Adrenal gland (tissue), 12 donors: ENCODE measurements around the gene RWDD4. TPM values are rescaled to one million over a fixed set of nuclear protein-coding genes. Genes with fewer than 3 reads are reported as not detected.
A peak's percentile ranks its signal among the peaks of the same experiment; 100 is the strongest.

Source experiments
- DNase-seq, 7 donors: peaks; one replicate each; pipeline ENCODE4 v3.0.0-alpha.2; 2019 to 2020
- H3K27ac ChIP-seq, 5 donors: fragments of 200-600 bp; sonication (generic) in 4 of 5; 1 replicate in 3 of 5; 2 replicates in 2 of 5; pipeline versions ENCODE4 v1.5.1 to v1.8.0; 2016 to 2020; ENCODE audit warnings: mild to moderate bottlenecking in 1 of 5
- H3K27me3 ChIP-seq: fragments of 200-600 bp; 2 replicates; pipeline ENCODE4 v1.8.0; 2021
- H3K36me3 ChIP-seq, 2 donors: fragments of 200-600 bp; replicated peaks in 1 of 2; 1 replicate in 1 of 2; 2 replicates in 1 of 2; pipeline versions ENCODE4 v1.5.1 to v1.8.0; 2018 to 2022
- H3K4me1 ChIP-seq, 2 donors: fragments of 200-600 bp; replicated peaks in 1 of 2; 1 replicate in 1 of 2; 2 replicates in 1 of 2; pipeline versions ENCODE4 v1.5.1 to v1.8.0; 2018 to 2021
- H3K4me3 ChIP-seq, 4 donors: fragments of 200-600 bp; sonication (generic) in 3 of 4; one replicate each; pipeline ENCODE4 v1.5.1; 2016 to 2018
- H3K9me3 ChIP-seq, 3 donors: fragments of 200-600 bp; sonication (generic) in 1 of 3; replicated peaks in 1 of 3; 1 replicate in 2 of 3; 2 replicates in 1 of 3; pipeline versions ENCODE4 v1.5.1 to v1.8.0; 2016 to 2021
- POLR2A ChIP-seq, 2 donors: fragments of 450-650 bp; IDR thresholded peaks; one replicate each; pipeline ENCODE4 v1.6.1; 2017; ENCODE audit warnings: antibody characterized with exemption in 2 of 2, mild to moderate bottlenecking in 2 of 2, moderate library complexity in 1 of 2
- WGBS, 4 donors: extraction: QIAGEN DNeasy Blood & Tissue Kit in 2 of 4; methylation state at CpG; one replicate each; pipeline versions ENCODE4 v1.1.5 to v1.1.7; 2013 to 2017; 5-methylcytosine and 5-hydroxymethylcytosine counted together
- intact Hi-C, 2 donors: fragments of 100-400 bp; cut with DNase I; formaldehyde crosslinking; loops; one replicate each; pipeline versions ENCODE4 v1.14.1 to v1.15.0; 2022 to 2023
- polyA plus RNA-seq, 3 donors: library from polyadenylated mRNA; stranded (reverse); fragments of 200-250 nt in 2 of 3; fragments of 350-450 nt in 1 of 3; fragmentation: Illumina TruSeq in 1 of 3; extraction: RNeasy Lipid Tissue Mini Kit (QIAGEN cat#74804) in 1 of 3; gene quantifications; one replicate each; pipeline ENCODE4 v1.2.3, GENCODE V29; 2013 to 2014
- total RNA-seq, 9 donors: library from RNA; depleted of rRNA in 4 of 9; stranded (reverse); fragments of >200 nt in 4 of 9; fragments of 120-200 nt in 1 of 9; fragmentation: NEBNext Ultra II Directional in 1 of 9; extraction: Animal tissue kit (Norgen Biotek cat#: 25700) in 1 of 9; gene quantifications; one replicate each; pipeline versions ENCODE4 v1.1.0 to v1.2.4, GENCODE V29; 2013 to 2023
- TF ChIP-seq, protein P1 (sequence below), 6 experiments: fragments of 450-650 bp in 4 of 6; fragments of 200-600 bp in 2 of 6; sonication (generic) in 1 of 6; IDR thresholded peaks; 1 replicate in 5 of 6; 2 replicates in 1 of 6; pipeline versions ENCODE4 v1.5.1 to v1.8.0; 2016 to 2021; ENCODE audit warnings: antibody characterized with exemption in 6 of 6, mild to moderate bottlenecking in 2 of 6, moderate library complexity in 1 of 6
- donor health status: healthy with polysubstance abuse.
- donor health status: Bipolar disorder and iron deficiency.
- donor health status: DM: yes; HTN: yes; CAD: no.
- donor health status: DM: no; HTN: no; CAD: no.
- donor health status: DM: no; HTN: no; CAD: no.
- donor health status: DM: yes; HTN: yes; CAD: no.

The RWDD4 gene
- total and polyA plus RNA-seq, 12 donors: 27.0 to 157 (median 58.7) TPM

GRCh38 chr4:183610033-183610432 is 49.0 kb downstream of the RWDD4 start:
- Histone ChIP-seq H3K27ac (peak overlapping the region in 2 of 5 donors; percentile 22 to 71), H3K4me3 (no peak overlapping the region), H3K36me3 (no peaks in the 10 kb centered on the region), H3K9me3 (no peaks in the 10 kb centered on the region), H3K4me1 (peaks cover 0 to 19% of the 10 kb centered on the region in 2 donors), H3K27me3 (no peaks in the 10 kb centered on the region)
- 83 to 100% (median 92%) methylated on average over 2 of the region's 2 CpGs for WGBS, 4 donors
- DNase-seq: peak in 1 of 7 donors; percentile 67
- intact Hi-C loops: no loop called here
- TF ChIP-seq, protein P1, sequence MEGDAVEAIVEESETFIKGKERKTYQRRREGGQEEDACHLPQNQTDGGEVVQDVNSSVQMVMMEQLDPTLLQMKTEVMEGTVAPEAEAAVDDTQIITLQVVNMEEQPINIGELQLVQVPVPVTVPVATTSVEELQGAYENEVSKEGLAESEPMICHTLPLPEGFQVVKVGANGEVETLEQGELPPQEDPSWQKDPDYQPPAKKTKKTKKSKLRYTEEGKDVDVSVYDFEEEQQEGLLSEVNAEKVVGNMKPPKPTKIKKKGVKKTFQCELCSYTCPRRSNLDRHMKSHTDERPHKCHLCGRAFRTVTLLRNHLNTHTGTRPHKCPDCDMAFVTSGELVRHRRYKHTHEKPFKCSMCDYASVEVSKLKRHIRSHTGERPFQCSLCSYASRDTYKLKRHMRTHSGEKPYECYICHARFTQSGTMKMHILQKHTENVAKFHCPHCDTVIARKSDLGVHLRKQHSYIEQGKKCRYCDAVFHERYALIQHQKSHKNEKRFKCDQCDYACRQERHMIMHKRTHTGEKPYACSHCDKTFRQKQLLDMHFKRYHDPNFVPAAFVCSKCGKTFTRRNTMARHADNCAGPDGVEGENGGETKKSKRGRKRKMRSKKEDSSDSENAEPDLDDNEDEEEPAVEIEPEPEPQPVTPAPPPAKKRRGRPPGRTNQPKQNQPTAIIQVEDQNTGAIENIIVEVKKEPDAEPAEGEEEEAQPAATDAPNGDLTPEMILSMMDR (IDR thresholded peaks at IDR 0.05): no peak
- TF ChIP-seq POLR2A (IDR thresholded peaks at IDR 0.05): no peak

DNA sequence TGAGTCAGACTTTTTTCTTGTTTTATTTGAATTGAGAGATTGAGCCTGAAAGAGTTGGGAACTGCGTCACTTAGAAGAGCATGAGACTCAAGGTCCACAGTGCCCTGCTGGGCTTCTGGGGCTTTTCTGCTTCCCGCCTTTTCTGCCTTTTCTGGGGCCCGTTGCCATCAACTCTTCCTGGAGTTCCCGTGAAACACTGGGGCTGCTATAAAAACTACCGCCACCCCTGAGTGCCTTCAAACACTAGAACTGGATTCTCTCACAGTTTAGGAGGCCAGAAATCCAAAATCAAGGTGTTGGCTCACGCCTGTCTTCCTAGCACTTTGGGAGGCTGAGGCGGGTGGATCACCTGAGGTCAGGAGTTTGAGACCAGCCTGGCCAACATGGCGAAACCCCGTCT is 49.8 kb downstream of the RWDD4 start:
- TF ChIP-seq, protein P1 (IDR thresholded peaks at IDR 0.05): no peak
- no peak for TF ChIP-seq POLR2A (IDR thresholded peaks at IDR 0.05)
- H3K27me3 ChIP-seq: no peaks in the 10 kb centered on the region
- no peak for DNase-seq
- 93 to 96% (median 93%) methylated on average over 7 to 9 of the region's 9 CpGs for WGBS, 4 donors
- no peaks in the 10 kb centered on the region for H3K9me3 ChIP-seq
- H3K4me3 ChIP-seq: no peak overlapping the region
- peaks cover 0 to 19% of the 10 kb centered on the region in 2 donors for H3K4me1 ChIP-seq
- intact Hi-C loops: loop anchor here in 1 of 2 donors (10.0 kb wide), 1 partner anchor 134 kb away; no protein-coding TSS in a partner anchor
- H3K27ac ChIP-seq: no peak overlapping the region
- no peaks in the 10 kb centered on the region for H3K36me3 ChIP-seq

- Histone ChIP-seq H3K27ac (no peak overlapping the region), H3K4me1 (peaks cover 0 to 20% of the 10 kb centered on the region in 2 donors), H3K4me3 (no peak overlapping the region), H3K36me3 (no peaks in the 10 kb centered on the region), H3K9me3 (no peaks in the 10 kb centered on the region), H3K27me3 (no peaks in the 10 kb centered on the region)
- intact Hi-C loops: loop anchor here in 1 of 2 donors (10.0 kb wide), 1 partner anchor 133 kb away; no protein-coding TSS in a partner anchor
- no peak for DNase-seq
- 38 to 53% (median 49%) methylated on average over 4 of the region's 4 CpGs for WGBS, 4 donors
- TF ChIP-seq, protein P1 (IDR thresholded peaks at IDR 0.05): no peak
- TF ChIP-seq POLR2A (IDR thresholded peaks at IDR 0.05): no peak
Observed at GRCh38 chr4:183607894-183608293, 51.1 kb downstream of the RWDD4 start.

GRCh38 chr4:183602557-183603027 is 56.4 kb downstream of the RWDD4 start:
- peak in 1 of 7 donors; percentile 26 for DNase-seq
- Histone ChIP-seq H3K4me1 (peaks cover 0 to 9% of the 10 kb centered on the region in 2 donors), H3K9me3 (no peaks in the 10 kb centered on the region), H3K36me3 (no peaks in the 10 kb centered on the region), H3K27ac (peak overlapping the region in 1 of 5 donors; percentile 25), H3K27me3 (no peaks in the 10 kb centered on the region), H3K4me3 (no peak overlapping the region)
- 27 to 62% (median 56%) methylated on average over 3 to 6 of the region's 6 CpGs for WGBS, 4 donors
- intact Hi-C loops: loop anchor here in 1 of 2 donors (10.0 kb wide), 1 partner anchor 128 kb away; no protein-coding TSS in a partner anchor
- TF ChIP-seq, protein P1 (IDR thresholded peaks at IDR 0.05): peak; percentile 8 to 69 (median 47)
- TF ChIP-seq POLR2A (IDR thresholded peaks at IDR 0.05): no peak
